Sigmoid colon (tissue), 4 donors: ENCODE results near the gene UPF3A.

ENCODE experiments used
- EP300 ChIP-seq, 4 donors: sonication (generic); formaldehyde crosslinking; IDR thresholded peaks; one replicate each; pipeline ENCODE4 v1.6.1; 2017; ENCODE audit warnings: antibody characterized with exemption in 4 of 4
- POLR2A ChIP-seq, 2 donors: fragments of 450-650 bp; IDR thresholded peaks; one replicate each; pipeline ENCODE4 v1.6.1; 2016; ENCODE audit warnings: antibody characterized with exemption in 2 of 2, mild to moderate bottlenecking in 2 of 2, moderate library complexity in 2 of 2
- POLR2AphosphoS5 ChIP-seq, 4 donors: sonication (generic); formaldehyde crosslinking; IDR thresholded peaks; one replicate each; pipeline ENCODE4 v1.6.1; 2017; ENCODE audit warnings: antibody characterized with exemption in 4 of 4
- TF ChIP-seq, protein P1 (sequence below), 4 experiments: fragments of 450-650 bp in 3 of 4; fragments of 200-600 bp in 1 of 4; IDR thresholded peaks; one replicate each; pipeline ENCODE4 v1.5.1; 2016 to 2019; ENCODE audit warnings: antibody characterized with exemption in 4 of 4, mild to moderate bottlenecking in 3 of 4, moderate library complexity in 2 of 4

DNA sequence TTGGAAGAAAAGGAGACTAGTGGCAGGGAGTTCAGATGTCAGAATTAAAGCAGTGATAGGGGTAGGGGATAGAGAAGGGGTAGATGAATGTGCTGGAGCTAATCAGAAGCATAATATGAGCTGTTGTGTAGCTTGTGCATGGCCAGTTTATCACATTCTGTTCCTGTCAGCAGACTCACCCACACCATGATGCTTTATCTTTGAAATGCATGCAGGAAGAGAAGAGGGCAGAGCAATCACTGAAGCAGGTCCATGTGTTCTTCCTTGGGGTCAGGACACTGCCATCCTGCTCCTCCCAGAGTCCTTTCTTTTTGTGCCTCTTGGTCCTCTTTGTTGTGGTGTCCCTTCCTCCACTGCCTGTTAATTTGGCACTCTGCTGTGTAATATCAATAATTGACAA lies 38.7 kb downstream of the UPF3A start:
- TF ChIP-seq, protein P1, sequence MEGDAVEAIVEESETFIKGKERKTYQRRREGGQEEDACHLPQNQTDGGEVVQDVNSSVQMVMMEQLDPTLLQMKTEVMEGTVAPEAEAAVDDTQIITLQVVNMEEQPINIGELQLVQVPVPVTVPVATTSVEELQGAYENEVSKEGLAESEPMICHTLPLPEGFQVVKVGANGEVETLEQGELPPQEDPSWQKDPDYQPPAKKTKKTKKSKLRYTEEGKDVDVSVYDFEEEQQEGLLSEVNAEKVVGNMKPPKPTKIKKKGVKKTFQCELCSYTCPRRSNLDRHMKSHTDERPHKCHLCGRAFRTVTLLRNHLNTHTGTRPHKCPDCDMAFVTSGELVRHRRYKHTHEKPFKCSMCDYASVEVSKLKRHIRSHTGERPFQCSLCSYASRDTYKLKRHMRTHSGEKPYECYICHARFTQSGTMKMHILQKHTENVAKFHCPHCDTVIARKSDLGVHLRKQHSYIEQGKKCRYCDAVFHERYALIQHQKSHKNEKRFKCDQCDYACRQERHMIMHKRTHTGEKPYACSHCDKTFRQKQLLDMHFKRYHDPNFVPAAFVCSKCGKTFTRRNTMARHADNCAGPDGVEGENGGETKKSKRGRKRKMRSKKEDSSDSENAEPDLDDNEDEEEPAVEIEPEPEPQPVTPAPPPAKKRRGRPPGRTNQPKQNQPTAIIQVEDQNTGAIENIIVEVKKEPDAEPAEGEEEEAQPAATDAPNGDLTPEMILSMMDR (IDR thresholded peaks at IDR 0.05) = no peak
- no peak for TF ChIP-seq POLR2A (IDR thresholded peaks at IDR 0.05)
- no peak for TF ChIP-seq POLR2AphosphoS5 (IDR thresholded peaks at IDR 0.05)
- no peak for TF ChIP-seq EP300 (IDR thresholded peaks at IDR 0.05)
